ENCODE measurements around the gene ZNF627.
"Not testable (repeated sequence)": the region's sequence is repeated elsewhere in the genome, so short reads cannot be mapped to it uniquely, and the experiment has no call there.

Gene ZNF627

DNA sequence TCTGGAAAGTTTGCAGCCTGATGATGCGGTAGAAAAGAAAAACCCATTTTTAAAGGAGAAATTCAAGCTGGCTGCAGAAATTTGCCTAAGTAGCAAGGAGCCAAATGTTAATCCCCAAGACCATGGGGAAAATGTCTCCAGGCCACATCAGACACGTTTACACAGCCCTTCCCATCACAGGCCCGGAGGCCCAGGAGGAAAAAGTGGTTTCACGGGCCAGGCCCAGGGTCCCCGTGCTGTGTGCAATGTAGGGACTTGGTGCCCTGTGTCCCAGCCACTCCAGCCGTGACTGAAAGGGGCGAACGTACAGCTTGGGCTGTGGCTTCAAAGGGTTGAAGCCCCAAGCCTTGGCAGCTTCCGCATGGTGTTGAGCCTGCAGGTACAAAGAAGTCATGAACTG, 35.9 kb downstream of the ZNF627 start:
- DNase-seq: no peak

DNA sequence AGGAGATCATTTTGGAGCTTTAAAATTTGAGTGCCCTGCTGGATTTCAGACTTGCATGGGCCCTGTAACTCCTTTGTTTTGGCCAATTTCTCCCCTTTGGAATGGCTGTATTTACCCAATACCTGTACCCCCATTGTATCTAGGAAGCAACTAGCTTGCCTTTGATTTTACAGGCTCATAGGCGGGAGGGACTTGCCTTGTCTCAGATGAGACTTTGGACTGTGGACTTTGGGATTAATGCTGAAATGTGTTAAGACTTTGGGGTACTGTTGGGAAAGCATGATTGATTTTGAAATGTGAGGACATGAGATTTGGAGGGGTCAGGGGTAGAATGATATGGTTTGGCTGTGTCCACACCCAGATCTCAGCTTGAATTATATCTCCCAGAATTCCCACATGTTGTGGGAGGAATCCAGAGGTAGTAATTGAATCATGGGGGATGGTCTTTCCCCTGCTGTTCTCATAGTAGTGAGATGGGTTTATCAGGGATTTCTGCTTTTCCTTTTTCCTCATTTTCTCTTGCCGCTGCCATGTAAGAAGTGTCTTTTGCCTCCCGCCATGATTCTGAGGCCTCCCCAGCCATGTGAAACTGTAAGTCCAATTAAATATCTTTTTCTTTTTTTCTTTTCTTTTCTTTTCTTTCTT, 36.9 kb downstream of the ZNF627 start:
- not testable (repeated sequence) for DNase-seq

DNA sequence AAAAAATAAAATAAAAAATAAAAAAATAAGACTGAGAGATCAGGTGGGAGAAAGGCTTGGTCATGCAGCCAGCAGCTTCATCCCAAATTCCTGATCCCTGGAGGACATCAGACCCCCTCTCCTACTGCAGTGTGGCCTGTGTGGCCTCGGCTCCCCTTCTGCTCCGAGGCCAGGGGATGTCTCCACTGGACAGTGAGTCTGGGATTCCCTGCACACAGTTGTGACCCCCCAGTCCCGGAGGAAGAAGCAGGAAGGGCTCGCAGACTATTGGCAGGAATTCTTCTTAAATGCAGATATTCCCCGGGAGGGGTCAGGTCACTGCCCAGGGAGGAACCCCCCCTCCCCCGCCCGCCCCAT, 41.9 kb downstream of the ZNF627 start:
- DNase-seq: no peak

DNA sequence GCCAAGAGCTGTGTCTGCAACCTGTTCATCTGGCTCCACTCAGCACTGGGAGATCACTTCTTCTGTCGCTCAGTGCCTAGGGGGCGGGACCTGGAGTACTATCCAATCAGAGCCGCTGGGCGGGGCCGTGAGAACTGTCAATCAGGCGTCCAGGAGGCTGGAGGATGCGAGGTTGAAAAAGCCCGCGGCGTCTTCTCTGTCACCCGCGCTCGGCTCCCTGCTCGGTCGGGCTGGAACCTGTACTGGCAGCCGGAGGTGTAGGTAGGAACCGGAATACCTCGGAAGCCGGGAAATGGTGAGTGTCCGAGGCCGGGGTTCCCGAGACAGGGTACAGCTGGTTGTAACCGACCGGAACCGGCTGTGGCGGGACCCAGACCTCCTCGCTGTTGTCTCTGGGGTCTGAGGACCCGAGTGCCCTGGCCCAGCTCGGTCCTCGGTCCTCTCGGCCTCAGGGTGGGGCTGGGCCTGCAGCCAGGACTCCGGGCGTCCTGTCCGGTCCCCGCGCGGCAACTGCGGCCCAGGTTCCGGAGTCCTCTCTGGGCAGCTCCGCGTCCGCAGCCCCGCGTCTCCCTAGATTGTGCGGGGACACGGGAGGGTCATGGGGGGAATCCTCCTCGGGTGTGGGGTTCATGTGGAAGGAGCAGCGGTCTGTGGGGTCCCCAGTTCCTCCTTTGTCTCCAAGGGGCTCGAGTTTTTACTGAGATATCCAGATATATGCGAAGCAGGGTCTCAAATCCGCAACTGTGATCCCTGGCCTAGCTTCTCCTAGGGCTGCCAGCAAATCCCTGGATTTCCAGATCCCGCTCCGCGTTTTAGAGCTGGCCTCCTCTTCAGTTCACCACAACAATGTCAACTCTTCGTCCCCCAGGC, 42.6 kb downstream of the ZNF627 start:
- peak; percentile 96 for DNase-seq

DNA sequence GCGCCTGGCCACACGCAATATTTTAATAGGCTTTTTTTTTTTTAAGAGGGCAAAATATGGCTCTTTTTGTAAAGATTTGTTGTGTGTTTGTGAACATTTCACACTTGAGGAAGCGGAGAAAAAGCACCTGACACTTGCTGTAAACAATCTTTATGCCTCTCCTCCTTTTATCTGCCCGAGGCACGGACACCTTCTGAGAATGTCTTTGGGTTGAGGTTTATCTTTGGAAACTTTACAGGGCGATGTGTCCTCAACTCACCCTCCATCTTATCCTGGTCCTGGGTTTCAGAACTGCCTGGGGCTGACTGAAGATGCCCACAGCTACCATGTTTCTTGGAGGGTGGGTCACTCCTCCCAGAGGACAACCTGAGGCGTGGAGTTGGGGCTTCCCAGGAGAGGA, 44.0 kb downstream of the ZNF627 start:
- DNase-seq: no peak

DNA sequence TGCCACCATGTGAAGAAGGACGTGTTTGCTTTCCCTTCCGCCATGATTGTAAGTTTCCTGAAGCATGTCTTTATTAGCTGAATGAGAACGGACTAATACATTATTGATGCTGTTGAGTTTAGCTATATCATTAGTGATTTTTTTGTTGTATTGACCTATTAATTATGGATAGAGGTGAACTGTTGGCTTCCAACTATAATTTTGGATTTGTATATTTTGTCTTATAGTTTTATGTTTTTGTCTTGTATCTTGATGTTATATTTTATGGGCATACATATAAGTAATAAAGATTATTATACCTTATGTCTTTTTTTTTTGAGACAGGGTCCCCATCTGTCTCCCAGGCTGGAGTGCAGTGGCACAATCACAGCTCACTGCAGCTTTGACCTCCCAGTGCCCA, 45.6 kb downstream of the ZNF627 start:
- no peak for DNase-seq

DNA sequence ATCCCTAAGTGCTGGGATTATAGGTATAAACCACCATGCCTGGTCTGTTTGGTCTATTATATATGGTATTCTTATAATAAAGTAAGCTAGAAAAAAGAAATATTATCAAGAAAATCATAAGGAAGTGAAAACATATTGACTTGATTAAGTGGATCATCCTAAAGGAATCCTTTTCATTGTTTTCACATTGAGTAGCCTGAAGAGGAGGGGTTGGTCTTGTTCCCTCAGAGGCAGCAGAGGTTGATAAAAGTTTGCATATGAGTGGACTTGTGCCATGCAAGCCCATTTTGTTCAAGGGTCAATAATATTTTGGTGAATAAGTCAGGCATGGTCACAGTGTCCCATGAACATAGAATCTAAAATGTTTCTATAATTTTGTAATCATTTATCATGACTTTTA, 52.7 kb downstream of the ZNF627 start:
- no peak for DNase-seq

DNA sequence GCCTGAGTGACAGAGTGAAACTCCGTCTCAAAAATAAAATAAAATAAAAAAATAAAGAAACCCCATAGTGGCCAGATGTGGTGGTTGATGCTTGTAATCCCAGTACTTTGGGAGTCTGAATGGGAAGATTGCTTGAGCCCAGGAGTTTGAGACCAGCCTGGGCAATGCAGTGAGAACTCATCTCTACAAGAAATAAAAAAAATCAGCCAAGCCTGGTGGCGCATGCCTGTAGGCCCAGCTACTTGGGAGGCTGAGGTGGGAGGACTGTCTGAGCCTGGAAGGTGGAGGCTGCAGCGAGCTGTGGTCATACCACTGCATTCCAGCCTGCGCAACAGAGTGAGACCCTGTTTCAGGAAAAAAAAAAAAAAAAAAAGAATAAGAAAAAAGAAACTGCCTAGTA, 53.8 kb downstream of the ZNF627 start:
- DNase-seq: no peak

DNA sequence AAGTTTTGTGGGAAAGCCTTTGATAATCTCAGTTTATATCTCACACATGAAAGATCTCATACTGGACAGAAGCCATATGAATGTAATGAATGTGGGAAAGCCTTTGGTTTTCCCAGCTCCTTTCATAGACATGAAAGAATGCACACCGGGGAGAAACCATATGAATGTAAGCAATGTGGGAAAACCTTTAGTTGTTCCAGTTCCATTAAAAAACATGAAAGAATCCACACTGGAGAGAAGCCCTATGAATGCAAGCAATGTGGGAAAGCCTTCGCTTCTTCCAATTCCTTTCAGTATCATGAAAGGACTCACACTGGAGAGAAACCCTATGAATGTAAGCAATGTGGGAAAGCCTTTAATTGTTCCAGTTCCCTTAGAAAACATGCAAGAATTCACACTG, 54.8 kb downstream of the ZNF627 start:
- DNase-seq: no peak

DNA sequence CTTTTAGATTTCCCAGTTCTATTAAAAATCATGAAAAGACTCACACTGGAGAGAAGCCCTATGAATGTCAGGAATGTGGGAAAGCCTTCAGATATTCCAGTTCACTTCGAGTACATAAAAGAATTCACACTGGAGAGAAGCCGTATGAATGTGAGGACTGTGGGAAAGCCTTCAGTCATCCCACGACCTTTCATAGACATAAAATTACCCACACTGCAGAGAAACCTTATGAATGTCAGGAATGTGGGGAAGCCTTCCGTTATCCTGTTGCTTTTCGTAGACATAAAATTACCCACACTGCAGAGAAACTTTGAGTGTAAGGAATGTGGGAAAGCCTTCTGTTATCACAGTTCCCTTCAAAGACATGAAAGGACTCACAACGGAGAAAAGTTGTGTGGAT, 55.2 kb downstream of the ZNF627 start:
- DNase-seq: no peak

DNA sequence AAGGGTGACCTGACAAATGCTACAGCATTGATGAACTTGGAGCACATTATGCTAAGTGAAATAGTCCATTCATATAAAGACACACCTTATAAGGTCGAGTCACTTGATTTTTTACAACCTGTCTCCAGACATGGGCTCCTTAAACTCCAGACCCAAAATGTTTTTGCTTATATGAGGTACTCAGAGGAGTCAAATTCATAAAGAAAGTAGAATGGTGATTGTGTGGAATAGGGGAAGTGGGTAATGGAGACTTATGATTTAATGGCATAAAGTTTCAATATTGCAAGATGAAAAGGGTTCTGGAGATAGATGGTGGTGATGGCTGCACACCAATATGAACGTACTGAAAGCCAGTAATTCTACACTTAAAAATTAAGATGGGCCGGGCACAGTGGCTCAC, 59.3 kb downstream of the ZNF627 start:
- no peak for DNase-seq

DNA sequence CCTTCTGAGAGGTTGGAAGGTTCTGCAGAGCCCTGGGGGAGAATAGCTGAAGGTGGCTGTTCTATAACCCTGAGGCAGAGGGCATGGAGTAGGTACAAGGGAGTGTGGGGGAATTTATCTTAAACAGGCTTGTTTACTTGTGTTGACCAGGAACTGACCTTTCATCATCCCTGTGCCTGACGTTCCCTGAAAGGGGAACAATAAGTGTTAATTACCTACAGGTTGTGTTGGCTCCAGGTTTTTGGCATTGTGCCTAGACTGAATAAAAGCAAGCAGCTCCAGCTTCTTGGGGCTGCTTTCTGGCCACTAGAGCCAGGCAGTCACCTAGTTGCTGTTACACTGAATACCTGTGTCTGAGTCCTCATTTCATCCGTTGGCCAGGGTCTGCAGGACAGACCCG, 60.0 kb downstream of the ZNF627 start:
- no peak for DNase-seq

DNA sequence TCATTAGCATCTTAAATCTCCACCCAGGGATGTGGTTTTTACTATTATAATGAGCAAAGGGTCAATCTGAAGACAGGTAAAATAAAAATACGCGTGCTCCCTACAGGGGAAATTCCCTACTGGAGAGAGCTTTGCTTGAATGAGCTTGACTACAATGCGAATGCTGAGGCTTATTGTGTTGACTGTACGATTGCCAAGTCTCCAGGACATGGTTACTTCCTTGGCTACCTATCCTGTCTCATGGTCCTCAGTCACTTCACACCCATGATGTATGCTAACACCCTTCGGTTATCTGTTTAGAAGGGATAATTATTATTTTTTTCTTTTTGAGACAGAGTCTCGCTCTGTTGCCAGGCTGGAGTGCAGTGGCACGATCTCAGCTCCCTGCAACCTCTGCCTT, 61.7 kb downstream of the ZNF627 start:
- DNase-seq: no peak

DNA sequence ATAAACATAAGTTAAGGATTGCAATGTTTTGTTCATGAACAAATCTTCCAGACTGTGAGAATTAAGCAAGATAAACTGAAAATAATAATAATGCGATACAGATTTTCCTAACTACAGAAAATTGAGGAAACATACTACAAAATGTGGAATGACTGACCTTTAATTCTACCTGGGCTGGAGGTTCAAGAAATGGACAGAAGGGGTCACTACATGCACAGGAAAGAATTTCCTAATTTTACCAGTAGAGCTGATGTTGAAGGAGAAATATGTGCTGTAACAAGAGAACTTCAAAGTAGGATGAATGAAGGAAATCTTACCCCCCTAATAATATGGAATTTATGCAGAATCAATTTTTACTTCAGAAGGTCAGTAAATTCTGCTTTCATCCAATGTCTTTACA, 62.3 kb downstream of the ZNF627 start:
- DNase-seq: no peak

DNA sequence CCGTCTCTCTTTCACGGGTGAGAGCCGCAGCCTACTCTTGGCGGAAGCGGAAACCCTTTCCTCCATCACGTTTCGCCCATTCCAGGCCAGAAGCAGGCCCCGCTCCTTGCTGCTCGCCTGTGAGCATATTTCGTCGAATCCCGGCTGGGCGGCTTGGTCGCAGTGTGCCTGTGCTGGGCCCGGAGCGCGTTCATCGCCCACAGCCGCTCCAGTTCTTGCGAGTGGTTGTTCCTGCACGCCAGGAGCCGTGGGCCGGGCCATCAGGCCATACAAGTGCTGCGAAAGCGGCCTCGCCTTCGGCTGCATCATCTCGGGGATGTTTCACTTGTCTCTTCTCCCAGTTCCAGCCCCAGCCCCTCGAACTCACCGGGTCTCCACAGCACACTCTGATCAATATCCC, 65.0 kb downstream of the ZNF627 start:
- no peak for DNase-seq

DNA sequence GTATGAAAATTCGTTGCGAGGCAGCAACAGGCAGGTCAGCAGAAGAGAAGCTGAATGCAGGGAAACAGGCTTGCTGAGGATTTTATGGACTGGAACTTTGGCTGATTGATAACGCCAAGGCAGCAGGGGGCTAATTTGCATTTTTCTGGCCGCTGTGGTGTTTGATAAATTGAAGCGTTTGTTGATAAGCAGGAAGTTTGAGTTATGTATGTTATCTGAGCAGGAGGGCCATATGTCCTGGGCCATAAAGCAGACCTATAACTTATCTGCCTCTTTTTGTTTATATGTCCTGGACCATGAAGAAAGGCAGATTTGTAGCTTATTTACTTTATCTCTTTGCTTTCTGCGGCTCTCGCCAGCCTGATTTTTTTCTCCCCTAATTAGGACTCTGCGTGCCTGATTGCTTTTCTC, 65.9 kb downstream of the ZNF627 start:
- no peak for DNase-seq

All from activated CD8-positive, alpha-beta memory T cell treated with anti-CD3 and anti-CD28 coated beads, Interleukin-2, amount 50 U/mL, for 48 hours (primary cell).